GM12878 (cell line): ENCODE results near the gene HEXIM1. TPM values are rescaled to one million over a fixed set of nuclear protein-coding genes. Genes with fewer than 3 reads are reported as not detected.

Experiments used
- ATAC-seq: fragments of 200-7000 bp; cut with Tn5 transposase; 3 replicates; pipeline ENCODE4 v1.9.1; 2020; ENCODE audit warnings: mild to moderate bottlenecking, moderate library complexity
- BruUV-seq: library from RNA; stranded (reverse); fragments of 400-500 nt; replicated peaks from 2 replicates; lab custom pipeline; 2021; lab: Mats Ljungman, UMichigan
- CTCF ChIA-PET: fragments of 300-600 bp; sonication (Branson Sonifier 250); formaldehyde crosslinking; extraction: SDS; loops from one replicate; lab custom pipeline; 2021; ENCODE audit warnings: inconsistent platforms; lab: Yijun Ruan, JAX
- POLR2A ChIA-PET: fragments of 350-600 bp; formaldehyde crosslinking; extraction: SDS; loops from one replicate; lab custom pipeline; 2021; ENCODE audit warnings: inconsistent platforms; lab: Charles Lee
- RAD21 ChIA-PET: fragments of 300-600 bp; sonication (Branson Sonifier 250); formaldehyde crosslinking; loops from one replicate; lab custom pipeline; 2023; ENCODE audit warnings: antibody characterized with exemption; ENCODE audit not compliant: unreplicated experiment; lab: Charles Lee
- SMC1A ChIA-PET: fragments of 300-600 bp; sonication (Branson Sonifier 250); formaldehyde crosslinking; loops from one replicate; lab custom pipeline; 2023; ENCODE audit not compliant: unreplicated experiment, uncharacterized antibody; lab: Charles Lee
- DNase-seq: peaks from one replicate; pipeline ENCODE4 v3.0.0-alpha.2; 2011; ENCODE audit warnings: low read depth, low spot score
- FAIRE-seq: peaks from 3 replicates; lab custom pipeline; 2011; peaks lifted over from hg19 to GRCh38; lab: Jason Lieb, UNC
- H2AFZ ChIP-seq: 2 replicates; pipeline ENCODE4 v1.6.0; 2011; ENCODE audit warnings: low read depth, low read length, control low read depth; ENCODE audit not compliant: control insufficient read depth
- H3K27ac ChIP-seq: 2 replicates; pipeline ENCODE4 v1.5.1; 2011; ENCODE audit warnings: control low read depth; ENCODE audit not compliant: control insufficient read depth, insufficient read depth
- H3K27me3 ChIP-seq, 2 experiments: replicated peaks in 1 of 2; 2 replicates each; pipeline versions ENCODE4 v1.6.0 to v1.6.1; 2011; ENCODE audit warnings: low read length in 1 of 2; ENCODE audit not compliant: control insufficient read depth in 2 of 2, insufficient read depth in 2 of 2
- H3K36me3 ChIP-seq, 2 experiments: 2 replicates each; pipeline ENCODE4 v1.5.1; 2011; ENCODE audit warnings: low read length in 1 of 2; ENCODE audit not compliant: control insufficient read depth in 2 of 2, insufficient read depth in 2 of 2
- H3K4me1 ChIP-seq: 2 replicates; pipeline ENCODE4 v1.6.1; 2011; ENCODE audit warnings: mild to moderate bottlenecking, low read length, moderate library complexity, mixed read lengths; ENCODE audit not compliant: control insufficient read depth, insufficient read depth
- H3K4me2 ChIP-seq: 2 replicates; pipeline ENCODE4 v1.6.0; 2011; ENCODE audit warnings: control low read depth; ENCODE audit not compliant: control insufficient read depth, insufficient read depth
- H3K4me3 ChIP-seq: fragments of 200-600 bp; sonication (generic); 2 replicates; pipeline ENCODE4 v1.5.1; 2016
- H3K79me2 ChIP-seq: 2 replicates; pipeline ENCODE4 v1.6.0; 2011; ENCODE audit warnings: low read length; ENCODE audit not compliant: control insufficient read depth, insufficient read depth
- H3K9ac ChIP-seq: 2 replicates; pipeline ENCODE4 v1.8.0; 2011; ENCODE audit warnings: low read length, control low read depth, mixed read lengths; ENCODE audit not compliant: control insufficient read depth, insufficient read depth
- H3K9me3 ChIP-seq: replicated peaks from 3 replicates; pipeline ENCODE4 v1.5.1; 2011; ENCODE audit warnings: mild to moderate bottlenecking, low read length; ENCODE audit not compliant: control insufficient read depth, insufficient read depth
- H4K20me1 ChIP-seq: 2 replicates; pipeline ENCODE4 v1.6.0; 2011; ENCODE audit not compliant: control insufficient read depth, insufficient read depth
- DPF2 ChIP-seq: fragments of 450-650 bp; IDR thresholded peaks from 2 replicates; pipeline ENCODE4 v1.6.1; 2017; ENCODE audit warnings: mild to moderate bottlenecking
- E4F1 ChIP-seq: fragments of 450-650 bp; IDR thresholded peaks from 2 replicates; pipeline ENCODE4 v1.6.1; 2018; ENCODE audit warnings: borderline replicate concordance, mild to moderate bottlenecking; ENCODE audit not compliant: partially characterized antibody
- EED ChIP-seq: sonication (generic); IDR thresholded peaks from 2 replicates; pipeline ENCODE4 v1.6.1; 2016; ENCODE audit warnings: antibody characterized with exemption, low read depth
- IKZF2 ChIP-seq, 2 experiments: fragments of 450-650 bp; IDR thresholded peaks; 2 replicates each; pipeline ENCODE4 v1.6.1; 2017; ENCODE audit warnings: mild to moderate bottlenecking in 2 of 2, moderate library complexity in 2 of 2
- KLF5 ChIP-seq: fragments of 450-650 bp; IDR thresholded peaks from 2 replicates; pipeline ENCODE4 v1.6.1; 2014; ENCODE audit warnings: mild to moderate bottlenecking; ENCODE audit not compliant: partially characterized antibody
- MTA2 ChIP-seq: fragments of 450-650 bp; IDR thresholded peaks from 2 replicates; pipeline ENCODE4 v1.6.1; 2016; ENCODE audit warnings: low read depth, mild to moderate bottlenecking, moderate library complexity
- RBBP5 ChIP-seq: fragments of 200-600 bp; sonication (generic); conservative IDR thresholded peaks from 2 replicates; pipeline ENCODE4 v1.6.1; 2016
- TBL1XR1 ChIP-seq: IDR thresholded peaks from 2 replicates; pipeline ENCODE4 v1.6.1; 2012; ENCODE audit warnings: low read depth, low read length, improper control_type of control experiment
- YY1 ChIP-seq: IDR thresholded peaks from 2 replicates; pipeline ENCODE4 v1.6.1; 2011; ENCODE audit warnings: low read depth, mild to moderate bottlenecking, low read length
- WGBS: methylation state at CpG from one replicate; pipeline ENCODE4 v1.1.6; 2016; ENCODE audit warnings: low lambda C conversion rate; ENCODE audit not compliant: insufficient replicate concordance, insufficient coverage; ENCODE audit errors: missing lambda C conversion rate; 5-methylcytosine and 5-hydroxymethylcytosine counted together
- in situ Hi-C: fragments of 300-500 bp; cut with MboI; formaldehyde crosslinking; loops from 9 replicates; pipeline ENCODE4 v1.14.3; 2018; ENCODE audit warnings: mixed read lengths
- intact Hi-C: fragments of 100-400 bp; cut with micrococcal nuclease; formaldehyde crosslinking; loops from one replicate; pipeline ENCODE4 v1.14.2; 2022; ENCODE audit not compliant: unreplicated experiment
- polyA plus RNA-seq, 11 experiments: library from polyadenylated mRNA; depleted of rRNA in 4 of 11; unstranded in 6 of 11; stranded (reverse) in 5 of 11; fragments of >200 nt; fragmentation: Nextera tagmentation in 4 of 11; fragmentation: Illumina TruSeq in 1 of 11; extraction: Ambion mirVana in 4 of 11; extraction: Trizol in 1 of 11; gene quantifications; 1 replicate in 1 of 11; 2 replicates in 10 of 11; pipeline versions ENCODE4 v1.2.1 to v1.2.3, GENCODE V29; 2011 to 2016; ENCODE audit warnings: inconsistent platforms in 2 of 11, missing spikeins in 2 of 11, low read depth in 1 of 11
- total RNA-seq, 4 experiments: library from RNA; depleted of rRNA in 3 of 4; stranded (reverse); fragments of >200 nt in 3 of 4; fragmentation: Illumina TruSeq in 1 of 4; extraction: Trizol in 1 of 4; gene quantifications; 2 replicates each; pipeline versions ENCODE4 v1.2.1 to v1.2.3, GENCODE V29; 2013 to 2021
- TF ChIP-seq, protein P1 (sequence below): fragments of 450-650 bp; IDR thresholded peaks from 2 replicates; pipeline ENCODE4 v1.6.1; 2014; ENCODE audit warnings: mild to moderate bottlenecking

HEXIM1 gene
- total and polyA plus RNA-seq, 10 of the 15 experiments (the other 5 are each of a cell fraction or from before 2014, with no cell fraction given) = 1.9 to 24.1 (median 9.0) TPM

GRCh38 chr17:45107293-45108010, 40.8 kb upstream of the HEXIM1 start:
- Histone ChIP-seq H3K79me2 (no peaks in the 10 kb centered on the region), H3K36me3 (peaks cover 41 to 49% of the 10 kb centered on the region in 2 experiments), H3K27me3 (no peaks in the 10 kb centered on the region)
- no peak for DNase-seq
- TF ChIP-seq RBBP5 (no peak), KLF5 (no peak), TBL1XR1 (no peak), E4F1 (no peak), DPF2 (no peak), MTA2 (no peak), EED (no peak), IKZF2 (IDR thresholded peaks at IDR 0.05) (no peak), YY1 (no peak)
- TF ChIP-seq, protein P1, sequence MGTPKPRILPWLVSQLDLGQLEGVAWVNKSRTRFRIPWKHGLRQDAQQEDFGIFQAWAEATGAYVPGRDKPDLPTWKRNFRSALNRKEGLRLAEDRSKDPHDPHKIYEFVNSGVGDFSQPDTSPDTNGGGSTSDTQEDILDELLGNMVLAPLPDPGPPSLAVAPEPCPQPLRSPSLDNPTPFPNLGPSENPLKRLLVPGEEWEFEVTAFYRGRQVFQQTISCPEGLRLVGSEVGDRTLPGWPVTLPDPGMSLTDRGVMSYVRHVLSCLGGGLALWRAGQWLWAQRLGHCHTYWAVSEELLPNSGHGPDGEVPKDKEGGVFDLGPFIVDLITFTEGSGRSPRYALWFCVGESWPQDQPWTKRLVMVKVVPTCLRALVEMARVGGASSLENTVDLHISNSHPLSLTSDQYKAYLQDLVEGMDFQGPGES = no peak
- TF ChIP-seq, all 136 proteins: peak for 0
- CTCF ChIA-PET = interaction anchor here (0.6 to 2.6 kb wide), 3 partner anchors 8 to 276 kb away, joined by 3 to 10 read pairs (median 7); no protein-coding TSS in a partner anchor
- peaks cover 3% of the 10 kb centered on the region; the same call in 1 of the 2 replicates for H4K20me1 ChIP-seq
- no TSS peak for BruUV-seq
- no peak overlapping the region for H3K4me3 ChIP-seq
- WGBS = 96% methylated on average over 13 of the region's 13 CpGs
- H3K9me3 ChIP-seq = no peaks in the 10 kb centered on the region
- in situ Hi-C loops = loop anchor here (10.0 kb wide), 1 partner anchor 183 kb away; no protein-coding TSS in a partner anchor
- no peak overlapping the region for H3K27ac ChIP-seq
- intact Hi-C loops = no loop called here
- POLR2A ChIA-PET = no interaction called here
- no peak overlapping the region for H3K4me2 ChIP-seq
- peaks cover 11% of the 10 kb centered on the region; the same call in 1 of the 2 replicates for H3K4me1 ChIP-seq
- RAD21 ChIA-PET = no interaction called here
- FAIRE-seq (no peak), ATAC-seq (no peak)
- SMC1A ChIA-PET = no interaction called here
- no peak overlapping the region for H3K9ac ChIP-seq
- H2AFZ ChIP-seq = no peak overlapping the region
